Smooth muscle cell (in vitro differentiated cells): Measurements from ENCODE around the gene FHIP1A. TPM values are rescaled to one million over a fixed set of nuclear protein-coding genes. Genes with fewer than 3 reads are reported as not detected.
"Not testable (repeated sequence)": the region's sequence is repeated elsewhere in the genome, so short reads cannot be mapped to it uniquely, and the experiment has no call there.

Experiments used
- DNase-seq: peaks from one replicate; lab custom pipeline; 2025; ENCODE audit not compliant: unreplicated experiment; lab: John Stamatoyannopoulos, UW
- H2AFZ ChIP-seq: fragments of 200-600 bp; sonication (generic); 2 replicates; pipeline ENCODE4 v1.6.0; 2016; ENCODE audit warnings: antibody characterized with exemption, low read depth, mild to moderate bottlenecking
- H3F3A ChIP-seq: fragments of 200-600 bp; sonication (generic); 2 replicates; pipeline ENCODE4 v1.6.0; 2017; ENCODE audit warnings: antibody characterized with exemption, low read depth
- H3K27ac ChIP-seq: fragments of 200-600 bp; sonication (generic); 2 replicates; pipeline ENCODE4 v1.5.1; 2016; ENCODE audit warnings: low read depth, mild to moderate bottlenecking
- H3K27me3 ChIP-seq: fragments of 200-600 bp; sonication (generic); 2 replicates; pipeline ENCODE4 v1.6.1; 2016; ENCODE audit warnings: low read depth, mild to moderate bottlenecking
- H3K36me3 ChIP-seq: fragments of 200-600 bp; sonication (generic); 2 replicates; pipeline ENCODE4 v1.5.1; 2016; ENCODE audit warnings: low read depth
- H3K4me1 ChIP-seq: fragments of 200-600 bp; sonication (generic); 2 replicates; pipeline ENCODE4 v1.5.1; 2016; ENCODE audit warnings: low read depth
- H3K4me2 ChIP-seq: fragments of 200-600 bp; sonication (generic); 2 replicates; pipeline ENCODE4 v1.6.0; 2016; ENCODE audit warnings: mild to moderate bottlenecking
- H3K4me3 ChIP-seq: fragments of 200-600 bp; sonication (generic); 2 replicates; pipeline ENCODE4 v1.5.1; 2016; ENCODE audit warnings: mild to moderate bottlenecking
- H3K79me2 ChIP-seq: fragments of 200-600 bp; sonication (generic); 2 replicates; pipeline ENCODE4 v1.6.0; 2016; ENCODE audit warnings: low read depth, mild to moderate bottlenecking
- H3K9ac ChIP-seq: fragments of 200-600 bp; sonication (generic); 2 replicates; pipeline ENCODE4 v1.6.0; 2016; ENCODE audit warnings: low read depth
- H3K9me3 ChIP-seq: fragments of 200-600 bp; sonication (generic); replicated peaks from 2 replicates; pipeline ENCODE4 v1.5.1; 2016; ENCODE audit warnings: low read depth
- H4K20me1 ChIP-seq: fragments of 200-600 bp; sonication (generic); 2 replicates; pipeline ENCODE4 v1.6.0; 2016; ENCODE audit warnings: low read depth
- CTCF ChIP-seq: fragments of 200-600 bp; sonication (generic); IDR thresholded peaks from 2 replicates; pipeline ENCODE4 v1.5.1; 2017; ENCODE audit warnings: borderline replicate concordance, mild to moderate bottlenecking, antibody characterized with exemption; ENCODE audit not compliant: insufficient read depth, poor library complexity, severe bottlenecking
- WGBS: methylation state at CpG from one replicate; pipeline ENCODE4 v1.1.7; 2016; ENCODE audit warnings: low lambda C conversion rate; 5-methylcytosine and 5-hydroxymethylcytosine counted together
- polyA plus RNA-seq: library from polyadenylated mRNA; unstranded; fragments of >200 nt; fragmentation: Nextera tagmentation; extraction: Ambion mirVana; gene quantifications from 2 replicates; pipeline ENCODE4 v1.2.1, GENCODE V29; 2016
- total RNA-seq: library from RNA; depleted of rRNA; stranded (reverse); fragments of >200 nt; gene quantifications from 2 replicates; pipeline ENCODE4 v1.2.3, GENCODE V29; 2014

Gene FHIP1A
- total and polyA plus RNA-seq, 2 experiments from 2014 or later: 0.48 to 4.1 TPM

- Histone ChIP-seq H3K9me3 (no peaks in the 10 kb centered on the region), H2AFZ (no peak overlapping the region), H3K27me3 (no peaks in the 10 kb centered on the region), H3K4me1 (no peaks in the 10 kb centered on the region), H3K36me3 (no peaks in the 10 kb centered on the region), H3K4me2 (no peak overlapping the region), H3K79me2 (no peaks in the 10 kb centered on the region), H3K27ac (no peak overlapping the region), H4K20me1 (no peaks in the 10 kb centered on the region), H3K4me3 (no peak overlapping the region), H3K9ac (no peak overlapping the region), H3F3A (no peaks in the 10 kb centered on the region)
- WGBS: 94% methylated on average over 12 of the region's 13 CpGs
- no peak for TF ChIP-seq CTCF
- DNase-seq: no peak
Measured at GRCh38 chr4:151361966-151362365, 47.0 kb upstream of the FHIP1A start.

GRCh38 chr4:151362404-151363164 lies 46.4 kb upstream of the FHIP1A start:
- WGBS: 39% methylated on average over 14 of the region's 14 CpGs
- Histone ChIP-seq H3K4me3 (no peak overlapping the region), H3K36me3 (no peaks in the 10 kb centered on the region), H2AFZ (peak overlapping the region; percentile 82), H3K4me1 (no peaks in the 10 kb centered on the region), H3K27me3 (no peaks in the 10 kb centered on the region), H3K9ac (no peak overlapping the region), H3K27ac (no peak overlapping the region), H3K79me2 (no peaks in the 10 kb centered on the region), H3K9me3 (no peaks in the 10 kb centered on the region), H4K20me1 (no peaks in the 10 kb centered on the region), H3K4me2 (peak overlapping the region; percentile 33), H3F3A (no peaks in the 10 kb centered on the region)
- TF ChIP-seq CTCF: peak; percentile 98
- DNase-seq: peak; percentile 28

- Histone ChIP-seq H4K20me1 (no peaks in the 10 kb centered on the region), H3K27me3 (no peaks in the 10 kb centered on the region), H3K9me3 (no peaks in the 10 kb centered on the region), H3K79me2 (no peaks in the 10 kb centered on the region), H3K36me3 (no peaks in the 10 kb centered on the region), H3K4me2 (no peak overlapping the region), H3F3A (no peaks in the 10 kb centered on the region), H3K9ac (no peak overlapping the region), H3K27ac (no peak overlapping the region), H2AFZ (no peak overlapping the region), H3K4me1 (no peaks in the 10 kb centered on the region), H3K4me3 (no peak overlapping the region)
- 66% methylated on average over 1 of the region's 1 CpG for WGBS
- TF ChIP-seq CTCF: no peak
- DNase-seq: no peak
Measured at GRCh38 chr4:151376540-151376939, 32.4 kb upstream of the FHIP1A start.

- Histone ChIP-seq H2AFZ (no peak overlapping the region), H3K36me3 (no peaks in the 10 kb centered on the region), H3F3A (no peaks in the 10 kb centered on the region), H3K9me3 (no peaks in the 10 kb centered on the region), H3K79me2 (no peaks in the 10 kb centered on the region), H3K4me2 (no peak overlapping the region), H3K9ac (no peak overlapping the region), H3K27me3 (no peaks in the 10 kb centered on the region), H3K27ac (no peak overlapping the region), H4K20me1 (no peaks in the 10 kb centered on the region), H3K4me1 (no peaks in the 10 kb centered on the region), H3K4me3 (no peak overlapping the region)
- TF ChIP-seq CTCF: no peak
- no peak for DNase-seq
- 91% methylated on average over 2 of the region's 2 CpGs for WGBS
Measured at GRCh38 chr4:151389311-151389710, 19.7 kb upstream of the FHIP1A start.

- WGBS: 93% methylated on average over 1 of the region's 2 CpGs
- not testable (repeated sequence) for H2AFZ ChIP-seq, H3K27me3 ChIP-seq
Measured at GRCh38 chr4:151389799-151390198, 19.2 kb upstream of the FHIP1A start.

More at GRCh38 chr4:151389799-151390198, 19.2 kb upstream of the FHIP1A start:
- H3K4me2 ChIP-seq, H3K9ac ChIP-seq, H3K4me1 ChIP-seq, H3K79me2 ChIP-seq, H3F3A ChIP-seq, H3K9me3 ChIP-seq, H3K4me3 ChIP-seq, H4K20me1 ChIP-seq, DNase-seq, H3K27ac ChIP-seq, H3K36me3 ChIP-seq: not testable (repeated sequence)
